ENCODE results near the gene TPCN1.

DNA sequence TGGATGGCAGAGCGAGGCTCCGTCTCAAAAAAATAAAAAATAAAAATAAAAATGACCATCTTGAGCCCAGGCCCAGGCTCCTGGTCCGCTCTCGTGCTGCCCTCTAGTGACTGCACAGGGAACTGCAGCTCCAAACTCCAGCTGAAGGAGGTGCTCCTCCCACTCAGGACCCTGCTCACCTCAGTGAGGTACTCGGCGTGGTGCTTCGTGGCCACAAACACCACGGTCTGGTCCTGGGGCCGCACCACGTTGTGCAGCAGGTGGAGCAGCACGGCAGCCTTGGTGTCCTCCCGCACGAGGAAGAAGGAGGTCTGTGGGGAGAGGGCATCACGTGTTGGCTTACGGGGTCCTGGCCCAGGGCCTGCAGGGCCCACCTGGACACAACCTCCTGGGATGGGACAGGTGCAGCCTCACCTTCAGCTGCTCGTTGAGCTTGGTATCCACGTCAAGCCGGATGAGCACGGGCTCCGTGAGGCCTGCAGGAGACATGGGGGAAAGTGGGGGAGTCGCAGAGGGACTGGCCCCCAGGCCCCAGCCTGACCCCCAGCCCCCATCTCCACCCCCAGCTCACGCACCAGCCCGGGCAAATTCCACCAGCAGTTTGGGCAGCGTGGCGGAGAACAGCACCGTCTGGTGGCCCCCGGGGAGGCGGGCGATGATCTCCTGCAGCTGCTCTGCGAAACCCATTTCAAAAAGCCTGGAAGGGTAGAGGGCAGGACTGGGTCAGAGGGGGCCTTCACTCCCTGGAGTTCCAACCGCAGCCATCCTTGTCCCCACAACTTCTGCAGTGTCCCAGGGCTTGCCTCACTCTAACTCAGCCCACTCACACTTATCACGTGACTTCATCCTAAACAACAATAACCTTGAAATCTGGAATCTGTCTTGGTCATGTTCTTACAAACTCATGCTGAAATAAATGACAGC is 46.5 kb upstream of the TPCN1 start:
- no peak for TF ChIP-seq ZNF423 (CRISPR knock-in tag; IDR thresholded peaks at IDR 0.05)
- TF ChIP-seq CTCF (IDR thresholded peaks at IDR 0.05), result peak; percentile 99
- TF ChIP-seq, protein P1, sequence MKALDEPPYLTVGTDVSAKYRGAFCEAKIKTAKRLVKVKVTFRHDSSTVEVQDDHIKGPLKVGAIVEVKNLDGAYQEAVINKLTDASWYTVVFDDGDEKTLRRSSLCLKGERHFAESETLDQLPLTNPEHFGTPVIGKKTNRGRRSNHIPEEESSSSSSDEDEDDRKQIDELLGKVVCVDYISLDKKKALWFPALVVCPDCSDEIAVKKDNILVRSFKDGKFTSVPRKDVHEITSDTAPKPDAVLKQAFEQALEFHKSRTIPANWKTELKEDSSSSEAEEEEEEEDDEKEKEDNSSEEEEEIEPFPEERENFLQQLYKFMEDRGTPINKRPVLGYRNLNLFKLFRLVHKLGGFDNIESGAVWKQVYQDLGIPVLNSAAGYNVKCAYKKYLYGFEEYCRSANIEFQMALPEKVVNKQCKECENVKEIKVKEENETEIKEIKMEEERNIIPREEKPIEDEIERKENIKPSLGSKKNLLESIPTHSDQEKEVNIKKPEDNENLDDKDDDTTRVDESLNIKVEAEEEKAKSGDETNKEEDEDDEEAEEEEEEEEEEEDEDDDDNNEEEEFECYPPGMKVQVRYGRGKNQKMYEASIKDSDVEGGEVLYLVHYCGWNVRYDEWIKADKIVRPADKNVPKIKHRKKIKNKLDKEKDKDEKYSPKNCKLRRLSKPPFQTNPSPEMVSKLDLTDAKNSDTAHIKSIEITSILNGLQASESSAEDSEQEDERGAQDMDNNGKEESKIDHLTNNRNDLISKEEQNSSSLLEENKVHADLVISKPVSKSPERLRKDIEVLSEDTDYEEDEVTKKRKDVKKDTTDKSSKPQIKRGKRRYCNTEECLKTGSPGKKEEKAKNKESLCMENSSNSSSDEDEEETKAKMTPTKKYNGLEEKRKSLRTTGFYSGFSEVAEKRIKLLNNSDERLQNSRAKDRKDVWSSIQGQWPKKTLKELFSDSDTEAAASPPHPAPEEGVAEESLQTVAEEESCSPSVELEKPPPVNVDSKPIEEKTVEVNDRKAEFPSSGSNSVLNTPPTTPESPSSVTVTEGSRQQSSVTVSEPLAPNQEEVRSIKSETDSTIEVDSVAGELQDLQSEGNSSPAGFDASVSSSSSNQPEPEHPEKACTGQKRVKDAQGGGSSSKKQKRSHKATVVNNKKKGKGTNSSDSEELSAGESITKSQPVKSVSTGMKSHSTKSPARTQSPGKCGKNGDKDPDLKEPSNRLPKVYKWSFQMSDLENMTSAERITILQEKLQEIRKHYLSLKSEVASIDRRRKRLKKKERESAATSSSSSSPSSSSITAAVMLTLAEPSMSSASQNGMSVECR (CRISPR knock-in tag; IDR thresholded peaks at IDR 0.05; ENCODE audit: borderline replicate concordance), result no peak
- no peak for TF ChIP-seq ESRRA (CRISPR knock-in tag; IDR thresholded peaks at IDR 0.05; ENCODE audit: borderline replicate concordance)
- no peak for TF ChIP-seq ZNF263 (CRISPR knock-in tag; IDR thresholded peaks at IDR 0.05; ENCODE audit: low read depth)
- TF ChIP-seq AFF4 (CRISPR knock-in tag; IDR thresholded peaks at IDR 0.05; ENCODE audit: borderline replicate concordance), result no peak
- TF ChIP-seq ZNF121 (CRISPR knock-in tag; IDR thresholded peaks at IDR 0.05), result no peak
- TF ChIP-seq PRDM15 (CRISPR knock-in tag; IDR thresholded peaks at IDR 0.05), result no peak
- TF ChIP-seq, protein P2, sequence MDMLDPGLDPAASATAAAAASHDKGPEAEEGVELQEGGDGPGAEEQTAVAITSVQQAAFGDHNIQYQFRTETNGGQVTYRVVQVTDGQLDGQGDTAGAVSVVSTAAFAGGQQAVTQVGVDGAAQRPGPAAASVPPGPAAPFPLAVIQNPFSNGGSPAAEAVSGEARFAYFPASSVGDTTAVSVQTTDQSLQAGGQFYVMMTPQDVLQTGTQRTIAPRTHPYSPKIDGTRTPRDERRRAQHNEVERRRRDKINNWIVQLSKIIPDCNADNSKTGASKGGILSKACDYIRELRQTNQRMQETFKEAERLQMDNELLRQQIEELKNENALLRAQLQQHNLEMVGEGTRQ (CRISPR knock-in tag; IDR thresholded peaks at IDR 0.05), result no peak
- no peak for TF ChIP-seq NR2C2 (CRISPR knock-in tag; IDR thresholded peaks at IDR 0.05)
- TF ChIP-seq KAT7 (CRISPR knock-in tag; IDR thresholded peaks at IDR 0.05; ENCODE audit: borderline replicate concordance), result no peak
